ENCODE measurements around the gene AKAP8L. TPM values are rescaled to one million over a fixed set of nuclear protein-coding genes. Genes with fewer than 3 reads are reported as not detected.
"Not testable (repeated sequence)": the region's sequence is repeated elsewhere in the genome, so short reads cannot be mapped to it uniquely, and the experiment has no call there.

Gene AKAP8L
- total RNA-seq, 6 experiments from 2014 or later, result 49.4 to 54.4 (median 52.0) TPM

DNA sequence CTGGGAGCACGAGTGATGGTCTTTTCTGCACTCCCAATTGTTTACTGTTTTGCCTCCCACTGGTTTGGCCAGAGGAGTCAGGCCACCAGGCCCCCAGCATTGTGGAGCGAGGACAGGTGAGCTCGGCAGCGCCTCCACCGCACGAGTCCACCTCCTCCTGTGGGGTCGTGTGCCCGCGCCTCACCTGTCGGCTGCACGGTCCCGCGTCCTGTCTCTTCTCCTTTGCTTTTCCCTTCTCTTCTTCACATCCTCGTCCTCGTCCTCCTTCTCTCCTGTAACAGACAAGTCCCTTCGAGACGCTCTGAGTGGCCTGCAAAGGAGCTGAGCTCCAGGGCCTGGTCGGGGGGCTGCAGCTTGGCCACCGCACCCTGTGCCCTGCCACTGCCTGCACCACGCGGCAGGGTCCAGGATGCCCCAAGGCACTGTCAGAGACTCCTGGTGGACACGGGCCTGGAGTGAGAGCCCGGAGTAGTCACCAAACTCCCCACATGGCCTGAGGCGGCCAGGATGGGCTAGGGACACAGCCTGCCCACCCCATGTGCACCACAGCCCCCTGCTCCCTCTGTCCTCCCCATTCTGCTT, 50.6 kb downstream of the AKAP8L start:
- Mint-ChIP-seq H3K4me1 (ENCODE audit: low read depth) (no peaks in the 10 kb centered on the region), H3K36me3 (ENCODE audit: low read depth) (peaks cover 13% of the 10 kb centered on the region), H3K27ac (no peak overlapping the region), H3K27me3 (ENCODE audit: insufficient read depth) (peaks cover under 1% of the 10 kb centered on the region; the same call in 1 of the 2 replicates), H3K9me3 (no peaks in the 10 kb centered on the region), H3K4me3 (no peak overlapping the region; the same call in 1 of the 2 replicates)
- TF ChIP-seq, protein P1, sequence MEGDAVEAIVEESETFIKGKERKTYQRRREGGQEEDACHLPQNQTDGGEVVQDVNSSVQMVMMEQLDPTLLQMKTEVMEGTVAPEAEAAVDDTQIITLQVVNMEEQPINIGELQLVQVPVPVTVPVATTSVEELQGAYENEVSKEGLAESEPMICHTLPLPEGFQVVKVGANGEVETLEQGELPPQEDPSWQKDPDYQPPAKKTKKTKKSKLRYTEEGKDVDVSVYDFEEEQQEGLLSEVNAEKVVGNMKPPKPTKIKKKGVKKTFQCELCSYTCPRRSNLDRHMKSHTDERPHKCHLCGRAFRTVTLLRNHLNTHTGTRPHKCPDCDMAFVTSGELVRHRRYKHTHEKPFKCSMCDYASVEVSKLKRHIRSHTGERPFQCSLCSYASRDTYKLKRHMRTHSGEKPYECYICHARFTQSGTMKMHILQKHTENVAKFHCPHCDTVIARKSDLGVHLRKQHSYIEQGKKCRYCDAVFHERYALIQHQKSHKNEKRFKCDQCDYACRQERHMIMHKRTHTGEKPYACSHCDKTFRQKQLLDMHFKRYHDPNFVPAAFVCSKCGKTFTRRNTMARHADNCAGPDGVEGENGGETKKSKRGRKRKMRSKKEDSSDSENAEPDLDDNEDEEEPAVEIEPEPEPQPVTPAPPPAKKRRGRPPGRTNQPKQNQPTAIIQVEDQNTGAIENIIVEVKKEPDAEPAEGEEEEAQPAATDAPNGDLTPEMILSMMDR (IDR thresholded peaks at IDR 0.05), result no peak
- no peak for DNase-seq

DNA sequence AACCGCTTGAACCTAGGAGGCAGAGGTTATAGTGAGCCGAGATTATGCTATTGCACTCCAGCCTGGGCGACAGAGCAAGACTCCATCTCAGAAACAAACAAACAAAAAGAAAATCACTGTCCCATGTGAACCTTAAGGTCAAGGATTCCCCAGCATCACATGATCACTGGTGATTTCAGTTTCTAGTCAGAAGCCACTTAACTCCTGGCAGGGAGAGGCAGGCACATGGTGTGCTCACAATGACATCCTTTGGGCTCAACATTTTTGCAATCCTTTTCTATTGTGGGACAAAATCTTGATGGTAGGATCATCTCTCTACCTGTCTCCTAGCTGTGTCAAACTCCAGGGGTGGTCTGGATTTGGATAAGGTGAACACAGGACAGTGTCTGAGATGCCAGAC, 51.3 kb downstream of the AKAP8L start:
- Mint-ChIP-seq H3K27ac (no peak overlapping the region), H3K36me3 (ENCODE audit: low read depth) (peaks cover 10% of the 10 kb centered on the region)

DNA sequence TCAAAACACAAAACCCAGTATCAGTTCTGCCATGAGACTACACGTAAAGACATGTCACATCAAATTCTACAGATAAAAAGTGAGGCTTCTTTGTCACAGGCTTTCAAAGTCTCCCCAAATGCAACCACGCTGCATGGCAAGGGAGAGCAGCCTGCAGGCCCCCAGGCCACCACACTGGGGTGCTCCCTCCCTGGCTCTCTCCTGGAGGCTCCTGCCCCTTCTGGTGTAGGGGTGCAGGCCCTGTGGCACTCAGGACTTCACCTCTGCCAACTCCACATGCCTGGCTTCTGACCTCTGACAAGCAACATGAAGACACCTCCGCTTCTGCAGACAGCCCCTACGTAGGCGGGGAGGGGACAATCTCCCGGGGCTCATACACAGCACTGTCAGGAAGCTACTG, 53.5 kb downstream of the AKAP8L start:
- peaks cover 2% of the 10 kb centered on the region; the same call in 1 of the 2 replicates for H3K27me3 Mint-ChIP-seq (ENCODE audit: insufficient read depth)

More for the DNA sequence above, 51.3 kb downstream of the AKAP8L start:
- Mint-ChIP-seq H3K27me3 (ENCODE audit: insufficient read depth) (no peaks in the 10 kb centered on the region; the same call in 1 of the 2 replicates), H3K4me1 (ENCODE audit: low read depth) (no peaks in the 10 kb centered on the region), H3K4me3 (no peak overlapping the region), H3K9me3 (no peaks in the 10 kb centered on the region)
- TF ChIP-seq, protein P1 (IDR thresholded peaks at IDR 0.05), result no peak
- no peak for DNase-seq

DNA sequence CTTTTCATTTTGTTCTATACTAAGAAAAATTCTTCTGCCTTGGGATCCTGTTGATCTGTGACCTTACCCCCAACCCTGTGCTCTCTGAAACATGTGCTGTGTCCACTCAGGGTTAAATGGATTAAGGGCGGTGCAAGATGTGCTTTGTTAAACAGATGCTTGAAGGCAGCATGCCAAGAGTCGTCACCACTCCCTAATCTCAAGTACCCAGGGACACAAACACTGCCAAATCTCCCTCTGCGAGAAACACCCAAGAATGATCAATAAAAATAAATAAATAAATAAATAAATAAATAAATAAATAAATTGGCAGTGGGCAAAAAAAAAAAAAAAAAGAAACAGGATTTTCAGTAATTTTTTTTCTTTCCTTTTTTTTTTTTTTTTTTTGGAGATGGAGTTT, 55.0 kb downstream of the AKAP8L start:
- H3K27ac Mint-ChIP-seq; H3K27me3 Mint-ChIP-seq (ENCODE audit: insufficient read depth); H3K9me3 Mint-ChIP-seq; H3K4me1 Mint-ChIP-seq (ENCODE audit: low read depth); DNase-seq; H3K4me3 Mint-ChIP-seq: not testable (repeated sequence)
- peaks cover 16% of the 10 kb centered on the region; the same call in 1 of the 2 replicates for H3K36me3 Mint-ChIP-seq (ENCODE audit: low read depth)

More for the DNA sequence above, 53.5 kb downstream of the AKAP8L start:
- DNase-seq, result no peak
- H3K4me1 Mint-ChIP-seq (ENCODE audit: low read depth), result no peaks in the 10 kb centered on the region
- H3K27ac Mint-ChIP-seq, result no peak overlapping the region
- H3K9me3 Mint-ChIP-seq, result no peaks in the 10 kb centered on the region
- TF ChIP-seq, protein P1 (IDR thresholded peaks at IDR 0.05), result no peak
- H3K36me3 Mint-ChIP-seq (ENCODE audit: low read depth), result peaks cover 11% of the 10 kb centered on the region; the same call in 1 of the 2 replicates
- H3K4me3 Mint-ChIP-seq, result no peak overlapping the region

DNA sequence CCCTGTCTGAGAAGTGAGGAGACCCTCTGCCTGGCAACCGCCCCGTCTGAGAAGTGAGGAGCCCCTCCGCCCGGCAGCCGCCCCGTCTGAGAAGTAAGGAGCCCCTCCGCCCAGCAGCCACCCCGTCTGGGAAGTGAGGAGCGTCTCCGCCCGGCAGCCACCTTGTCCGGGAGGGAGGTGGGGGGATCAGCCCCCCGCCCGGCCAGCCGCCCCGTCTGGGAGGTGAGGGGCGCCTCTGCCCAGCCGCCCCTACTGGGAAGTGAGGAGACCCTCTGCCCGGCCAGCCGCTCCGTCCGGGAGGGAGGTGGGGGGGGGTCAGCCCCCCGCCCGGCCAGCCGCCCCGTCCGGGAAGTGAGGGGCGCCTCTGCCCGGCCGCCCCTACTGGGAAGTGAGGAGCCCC, 55.7 kb downstream of the AKAP8L start:
- H3K27me3 Mint-ChIP-seq (ENCODE audit: insufficient read depth); H3K4me3 Mint-ChIP-seq; DNase-seq; H3K9me3 Mint-ChIP-seq; H3K27ac Mint-ChIP-seq; H3K4me1 Mint-ChIP-seq (ENCODE audit: low read depth): not testable (repeated sequence)
- peaks cover 24% of the 10 kb centered on the region for H3K36me3 Mint-ChIP-seq (ENCODE audit: low read depth)

DNA sequence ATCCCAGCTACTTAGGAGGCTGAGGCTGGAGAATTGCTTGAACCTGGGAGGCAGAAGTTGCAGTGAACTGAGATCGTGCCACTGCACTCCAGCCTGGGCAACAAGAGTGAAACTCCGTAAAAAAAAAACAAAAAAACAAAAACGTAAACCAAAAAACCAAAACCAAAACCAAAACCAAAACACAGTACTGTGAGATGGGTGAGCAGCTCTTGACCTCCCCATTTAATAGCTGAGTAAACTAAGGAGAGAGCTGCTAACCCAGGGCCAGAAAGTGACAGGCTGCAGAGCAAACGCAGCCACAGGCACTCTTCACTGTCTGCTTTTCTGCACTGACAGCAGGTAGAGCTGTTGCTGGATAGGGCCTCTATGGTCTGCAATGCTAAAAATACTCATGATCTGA, 58.8 kb downstream of the AKAP8L start:
- H3K36me3 Mint-ChIP-seq (ENCODE audit: low read depth), result peaks cover 26% of the 10 kb centered on the region
- DNase-seq; H3K27me3 Mint-ChIP-seq (ENCODE audit: insufficient read depth); H3K9me3 Mint-ChIP-seq; H3K4me3 Mint-ChIP-seq; H3K27ac Mint-ChIP-seq; H3K4me1 Mint-ChIP-seq (ENCODE audit: low read depth): not testable (repeated sequence)

DNA sequence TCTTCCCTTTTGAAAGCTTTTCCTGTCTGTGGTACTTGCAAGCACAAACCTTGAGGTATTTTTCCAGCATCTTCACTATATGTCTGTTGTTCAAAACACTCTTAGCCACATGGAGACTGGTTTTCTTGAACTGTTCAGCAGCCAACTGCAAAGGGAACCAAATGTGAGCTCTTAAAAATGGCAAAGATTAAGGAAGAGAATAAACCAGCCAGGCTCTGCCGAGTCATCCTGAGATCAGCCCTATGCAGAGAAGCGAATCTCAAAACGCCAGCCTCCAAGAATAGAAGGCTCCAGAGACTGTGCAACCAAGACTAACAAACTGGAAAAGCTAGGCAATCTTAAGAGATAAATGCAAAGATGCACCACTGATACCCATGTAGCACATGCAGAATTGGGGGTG, 59.9 kb downstream of the AKAP8L start:
- no peak for DNase-seq
- Mint-ChIP-seq H3K27ac (peak overlapping the region; percentile 58), H3K9me3 (no peaks in the 10 kb centered on the region), H3K4me3 (no peak overlapping the region), H3K27me3 (ENCODE audit: insufficient read depth) (peaks cover 2% of the 10 kb centered on the region), H3K4me1 (ENCODE audit: low read depth) (peaks cover 7% of the 10 kb centered on the region; the same call in 1 of the 2 replicates), H3K36me3 (ENCODE audit: low read depth) (peaks cover 31% of the 10 kb centered on the region)
- TF ChIP-seq, protein P1 (IDR thresholded peaks at IDR 0.05), result no peak

All from HFFc6 (cell line).